Stimulated activated CD8-positive, alpha-beta memory T cell treated with anti-CD3 and anti-CD28 coated beads, Interleukin-7, amount 100 ng/mL, for 48 hours (primary cell): ENCODE measurements around the gene HEPN1.

ENCODE experiments used
- DNase-seq, 2 donors: peaks; one replicate each; pipeline ENCODE4 v3.0.0-alpha.2; 2020; ENCODE audit warnings: low read depth in 1 of 2; ENCODE audit errors: extremely low read depth in 1 of 2

HEPN1 gene

GRCh38 chr11:124918950-124919349, at the start of gene HEPN1:
HEPN1 (plus strand) TSS chr11:124919250.
- no peak for DNase-seq

GRCh38 chr11:124869331-124869730, 49.7 kb upstream of the HEPN1 start:
- DNase-seq: no peak

GRCh38 chr11:124869856-124870387, 49.1 kb upstream of the HEPN1 start:
- DNase-seq: no peak

GRCh38 chr11:124870430-124870829, 48.6 kb upstream of the HEPN1 start:
- no peak for DNase-seq

- no peak for DNase-seq
These were observed 46.8 kb upstream of the HEPN1 start for GRCh38 chr11:124872280-124872679.

- no peak for DNase-seq
These were observed 46.3 kb upstream of the HEPN1 start for GRCh38 chr11:124872741-124873140.

GRCh38 chr11:124873951-124874350, 45.1 kb upstream of the HEPN1 start:
- DNase-seq: no peak

GRCh38 chr11:124874571-124875255, 44.3 kb upstream of the HEPN1 start:
- no peak for DNase-seq

GRCh38 chr11:124875401-124875800, 43.6 kb upstream of the HEPN1 start:
- DNase-seq: no peak

- peak; percentile 55 to 76 for DNase-seq
These were observed 42.9 kb upstream of the HEPN1 start for GRCh38 chr11:124875943-124876817.

GRCh38 chr11:124876818-124877630, 42.0 kb upstream of the HEPN1 start:
- no peak for DNase-seq

- no peak for DNase-seq
These were observed 41.5 kb upstream of the HEPN1 start for GRCh38 chr11:124877631-124877909.

- DNase-seq: no peak
These were observed 40.9 kb upstream of the HEPN1 start for GRCh38 chr11:124877910-124878758.

- no peak for DNase-seq
These were observed 40.1 kb upstream of the HEPN1 start for GRCh38 chr11:124878759-124879492.

GRCh38 chr11:124879493-124880289, 39.4 kb upstream of the HEPN1 start:
- no peak for DNase-seq

GRCh38 chr11:124880290-124880611, 38.8 kb upstream of the HEPN1 start:
- no peak for DNase-seq

- no peak for DNase-seq
These were observed 38.1 kb upstream of the HEPN1 start for GRCh38 chr11:124880958-124881357.

- DNase-seq: no peak
These were observed 36.5 kb upstream of the HEPN1 start for GRCh38 chr11:124882339-124883071.
